RWPE2 (cell line): ENCODE measurements around the gene NCOA5.

Experiments
- ATAC-seq: fragments of 200-7000 bp; cut with Tn5 transposase; 3 replicates; pipeline ENCODE4 v1.9.1; 2021; ENCODE audit warnings: low read depth
- DNase-seq: peaks from one replicate; pipeline ENCODE4 v3.0.0-alpha.2; 2020; ENCODE audit warnings: low spot score
- H3K27ac ChIP-seq: fragments of 450-650 bp; 2 replicates; pipeline ENCODE4 v1.5.1; 2017; ENCODE audit warnings: mild to moderate bottlenecking; ENCODE audit not compliant: poor library complexity, severe bottlenecking
- H3K27me3 ChIP-seq: fragments of 250-450 bp; sonication (Bioruptor Pico); 2 replicates; pipeline ENCODE4 v1.5.1; 2021; ENCODE audit warnings: mild to moderate bottlenecking, moderate library complexity; ENCODE audit not compliant: insufficient read depth, poor library complexity, severe bottlenecking
- H3K36me3 ChIP-seq: fragments of 250-450 bp; sonication (Bioruptor Pico); 2 replicates; pipeline ENCODE4 v1.5.1; 2020; ENCODE audit warnings: low read depth, mild to moderate bottlenecking, moderate library complexity
- H3K4me1 ChIP-seq: fragments of 250-450 bp; sonication (Bioruptor Pico); 2 replicates; pipeline ENCODE4 v1.5.1; 2021; ENCODE audit warnings: mild to moderate bottlenecking, moderate library complexity; ENCODE audit not compliant: insufficient read depth, poor library complexity, severe bottlenecking
- H3K4me3 ChIP-seq: fragments of 250-450 bp; sonication (Bioruptor Pico); 2 replicates; pipeline ENCODE4 v1.5.1; 2021; ENCODE audit warnings: mild to moderate bottlenecking, moderate library complexity; ENCODE audit not compliant: severe bottlenecking
- H3K9me3 ChIP-seq: fragments of 250-450 bp; sonication (Bioruptor Pico); 2 replicates; pipeline ENCODE4 v1.5.1; 2021; ENCODE audit warnings: mild to moderate bottlenecking, moderate library complexity; ENCODE audit not compliant: severe bottlenecking
- TF ChIP-seq, protein P1 (sequence below): fragments of 450-650 bp; IDR thresholded peaks from one replicate; pipeline ENCODE4 v1.5.1; 2017; ENCODE audit warnings: mild to moderate bottlenecking, moderate library complexity; ENCODE audit not compliant: poor library complexity, severe bottlenecking

Gene NCOA5

DNA sequence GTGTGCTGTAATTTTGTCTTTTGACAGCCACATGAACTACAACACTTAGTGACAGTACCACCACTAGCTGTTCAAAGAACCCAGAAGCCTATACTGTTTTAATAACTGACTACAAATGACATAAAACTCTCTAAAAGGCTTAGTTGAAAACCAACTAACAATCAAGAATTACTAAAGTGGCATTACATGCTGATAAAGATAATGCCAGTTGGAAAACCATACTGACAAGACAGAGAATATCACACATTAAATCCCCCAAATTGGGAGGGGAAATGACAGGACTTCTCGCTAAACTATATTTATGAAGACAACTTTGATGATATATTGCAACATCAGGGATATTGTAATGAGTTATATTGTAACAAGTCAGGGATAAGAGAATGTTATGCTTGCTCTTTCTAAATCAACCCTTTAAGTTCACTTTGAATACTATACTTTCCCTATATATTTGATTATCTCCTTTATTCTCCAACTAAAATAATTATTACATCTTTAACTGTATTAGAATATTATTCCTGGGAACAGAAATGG lies 6.2 kb downstream of the NCOA5 start:
- Histone ChIP-seq H3K27ac (no peak overlapping the region), H3K4me3 (no peak overlapping the region), H3K9me3 (no peaks in the 10 kb centered on the region), H3K27me3 (no peaks in the 10 kb centered on the region), H3K36me3 (peaks cover 61% of the 10 kb centered on the region), H3K4me1 (peaks cover 37% of the 10 kb centered on the region)
- TF ChIP-seq, protein P1, sequence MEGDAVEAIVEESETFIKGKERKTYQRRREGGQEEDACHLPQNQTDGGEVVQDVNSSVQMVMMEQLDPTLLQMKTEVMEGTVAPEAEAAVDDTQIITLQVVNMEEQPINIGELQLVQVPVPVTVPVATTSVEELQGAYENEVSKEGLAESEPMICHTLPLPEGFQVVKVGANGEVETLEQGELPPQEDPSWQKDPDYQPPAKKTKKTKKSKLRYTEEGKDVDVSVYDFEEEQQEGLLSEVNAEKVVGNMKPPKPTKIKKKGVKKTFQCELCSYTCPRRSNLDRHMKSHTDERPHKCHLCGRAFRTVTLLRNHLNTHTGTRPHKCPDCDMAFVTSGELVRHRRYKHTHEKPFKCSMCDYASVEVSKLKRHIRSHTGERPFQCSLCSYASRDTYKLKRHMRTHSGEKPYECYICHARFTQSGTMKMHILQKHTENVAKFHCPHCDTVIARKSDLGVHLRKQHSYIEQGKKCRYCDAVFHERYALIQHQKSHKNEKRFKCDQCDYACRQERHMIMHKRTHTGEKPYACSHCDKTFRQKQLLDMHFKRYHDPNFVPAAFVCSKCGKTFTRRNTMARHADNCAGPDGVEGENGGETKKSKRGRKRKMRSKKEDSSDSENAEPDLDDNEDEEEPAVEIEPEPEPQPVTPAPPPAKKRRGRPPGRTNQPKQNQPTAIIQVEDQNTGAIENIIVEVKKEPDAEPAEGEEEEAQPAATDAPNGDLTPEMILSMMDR, result no peak
- DNase-seq (no peak), ATAC-seq (no peak)

DNA sequence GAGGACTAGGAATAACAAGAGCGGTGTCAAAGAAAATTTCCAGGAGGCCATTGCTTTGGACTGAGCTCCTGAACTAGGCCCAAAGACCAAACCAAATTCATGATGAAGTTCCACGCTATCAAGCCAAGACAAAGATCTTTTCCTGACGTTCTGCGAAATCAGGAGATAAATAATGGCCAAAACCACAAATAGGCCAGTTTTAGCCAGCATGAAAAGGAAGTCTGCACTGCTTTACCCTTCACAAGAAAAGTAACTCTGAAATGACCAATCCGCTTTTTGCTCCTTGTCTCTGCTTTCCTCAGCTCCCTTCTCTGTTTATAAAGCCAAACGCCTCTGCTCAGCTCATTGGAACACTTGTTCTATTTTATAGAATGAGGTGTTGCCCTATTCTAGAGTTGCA lies 6.7 kb downstream of the NCOA5 start:
- Histone ChIP-seq H3K4me3 (no peak overlapping the region), H3K36me3 (peaks cover 65% of the 10 kb centered on the region), H3K4me1 (peaks cover 32% of the 10 kb centered on the region), H3K27me3 (no peaks in the 10 kb centered on the region), H3K27ac (no peak overlapping the region), H3K9me3 (no peaks in the 10 kb centered on the region)
- DNase-seq (no peak), ATAC-seq (no peak)
- TF ChIP-seq, protein P1, result no peak

DNA sequence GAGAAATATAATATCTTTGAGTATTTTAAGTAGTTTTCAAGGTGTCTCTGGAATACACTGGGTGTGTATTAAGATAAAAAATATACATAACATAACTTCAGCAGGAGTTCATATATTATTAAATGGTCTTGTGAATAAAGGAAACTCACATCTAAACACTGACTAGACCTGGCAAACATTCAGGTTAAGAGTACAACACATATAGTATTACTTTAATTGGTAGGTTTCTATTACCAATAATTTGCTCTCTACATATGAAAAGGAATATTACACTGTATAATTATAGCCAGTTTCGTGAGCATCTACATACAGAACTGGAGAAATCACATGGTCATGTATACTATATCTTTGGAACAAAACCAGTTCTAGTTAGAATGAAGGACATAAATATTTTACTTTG lies 8.7 kb downstream of the NCOA5 start:
- Histone ChIP-seq H3K4me3 (no peak overlapping the region), H3K27me3 (no peaks in the 10 kb centered on the region), H3K36me3 (peaks cover 75% of the 10 kb centered on the region), H3K27ac (no peak overlapping the region), H3K4me1 (peaks cover 14% of the 10 kb centered on the region), H3K9me3 (no peaks in the 10 kb centered on the region)
- DNase-seq (no peak), ATAC-seq (no peak)
- TF ChIP-seq, protein P1, result no peak

DNA sequence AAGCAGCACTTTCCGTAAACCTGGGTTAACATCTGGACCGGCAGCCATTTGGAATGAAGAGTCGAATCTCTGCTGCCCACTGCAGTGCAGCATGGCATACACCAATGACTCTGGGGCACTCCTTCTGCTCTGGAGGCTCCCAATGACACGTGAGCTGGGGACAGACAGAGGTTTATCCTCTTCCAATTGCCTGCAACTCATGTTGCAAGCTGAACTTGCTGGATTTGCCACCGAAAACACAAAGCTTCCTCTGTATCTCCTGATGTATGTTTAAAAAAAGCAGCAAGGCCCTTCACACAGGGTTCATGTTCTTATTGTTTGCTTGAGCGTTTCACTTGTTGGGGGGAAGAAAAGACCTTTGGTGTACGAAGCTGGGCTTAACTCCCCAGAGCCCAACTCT lies 10.8 kb downstream of the NCOA5 start:
- Histone ChIP-seq H3K9me3 (no peaks in the 10 kb centered on the region), H3K27me3 (no peaks in the 10 kb centered on the region), H3K36me3 (peaks cover 84% of the 10 kb centered on the region), H3K4me3 (no peak overlapping the region), H3K27ac (no peak overlapping the region), H3K4me1 (no peaks in the 10 kb centered on the region)
- TF ChIP-seq, protein P1, result no peak
- peak; percentile 13 for DNase-seq
- no peak for ATAC-seq

DNA sequence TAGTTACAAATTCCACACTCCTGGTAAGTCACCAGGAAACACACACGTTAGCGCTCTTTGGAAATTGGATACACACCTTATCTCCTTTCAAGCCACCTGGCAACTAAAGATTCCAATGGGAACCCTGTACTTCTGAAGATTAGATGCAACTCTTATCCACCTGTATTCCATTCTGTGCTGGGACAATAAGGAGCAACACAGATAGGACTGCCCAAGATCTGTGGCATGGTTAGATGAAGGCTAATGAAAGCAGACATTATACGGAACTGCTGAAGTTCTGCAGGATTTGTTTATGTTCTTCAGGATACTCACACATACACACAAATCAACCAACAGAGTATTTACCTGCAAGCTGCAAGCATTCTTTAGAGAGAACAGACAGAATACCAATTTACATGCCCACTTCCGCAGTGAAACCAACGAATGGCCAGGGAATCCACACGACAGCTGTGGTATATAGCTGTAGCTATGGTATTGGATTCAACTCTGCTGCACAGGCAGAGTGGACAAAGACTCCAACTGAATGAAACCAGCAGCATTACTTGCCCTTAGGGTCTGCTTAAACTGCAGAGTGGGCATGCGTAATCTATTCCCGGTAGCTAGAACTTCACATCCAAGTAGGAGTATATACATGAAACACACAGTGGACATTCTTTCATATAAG lies 12.0 kb downstream of the NCOA5 start:
- Histone ChIP-seq H3K4me1 (no peaks in the 10 kb centered on the region), H3K36me3 (peaks cover 86% of the 10 kb centered on the region)
- no peak for ATAC-seq

More for the DNA sequence above, 12.0 kb downstream of the NCOA5 start:
- Histone ChIP-seq H3K4me3 (no peak overlapping the region), H3K27me3 (no peaks in the 10 kb centered on the region), H3K27ac (no peak overlapping the region), H3K9me3 (no peaks in the 10 kb centered on the region)
- TF ChIP-seq, protein P1, result no peak
- no peak for DNase-seq
